Omental fat pad (tissue), 4 donors: ENCODE results near the gene DBNDD2. TPM values are rescaled to one million over a fixed set of nuclear protein-coding genes. Genes with fewer than 3 reads are reported as not detected.

ENCODE experiments used
- ATAC-seq: fragments of 150-250 bp; one replicate; pipeline ENCODE4 v1.9.1; 2016; ENCODE audit warnings: mild to moderate bottlenecking, moderate library complexity; ENCODE audit not compliant: low FRiP score
- DNase-seq: peaks from one replicate; pipeline ENCODE4 v3.0.0-alpha.2; 2019; ENCODE audit warnings: low spot score
- CTCF ChIP-seq, 3 donors: fragments of 450-650 bp; IDR thresholded peaks; one replicate each; pipeline ENCODE4 v1.5.1; 2016 to 2017; ENCODE audit warnings: antibody characterized with exemption in 3 of 3, mild to moderate bottlenecking in 3 of 3, moderate library complexity in 2 of 3
- total RNA-seq, 4 donors: library from RNA; depleted of rRNA; stranded (reverse); fragments of >200 nt; gene quantifications; one replicate each; pipeline ENCODE4 v1.1.0, GENCODE V29; 2016

DBNDD2 gene
- total RNA-seq, 4 donors from 2014 or later: 20.7 to 45.7 (median 27.9) TPM

GRCh38 chr20:45406260-45407066, 1.6 kb upstream of the DBNDD2 start:
- peak; percentile 84 for ATAC-seq
- no peak for DNase-seq

GRCh38 chr20:45407067-45407745, 883 bp upstream of the DBNDD2 start:
- no peak for DNase-seq
- peak; percentile 74 for ATAC-seq
- TF ChIP-seq CTCF (IDR thresholded peaks at IDR 0.05): no peak

More at GRCh38 chr20:45406260-45407066, 1.6 kb upstream of the DBNDD2 start:
- TF ChIP-seq CTCF (IDR thresholded peaks at IDR 0.05): no peak

DNA sequence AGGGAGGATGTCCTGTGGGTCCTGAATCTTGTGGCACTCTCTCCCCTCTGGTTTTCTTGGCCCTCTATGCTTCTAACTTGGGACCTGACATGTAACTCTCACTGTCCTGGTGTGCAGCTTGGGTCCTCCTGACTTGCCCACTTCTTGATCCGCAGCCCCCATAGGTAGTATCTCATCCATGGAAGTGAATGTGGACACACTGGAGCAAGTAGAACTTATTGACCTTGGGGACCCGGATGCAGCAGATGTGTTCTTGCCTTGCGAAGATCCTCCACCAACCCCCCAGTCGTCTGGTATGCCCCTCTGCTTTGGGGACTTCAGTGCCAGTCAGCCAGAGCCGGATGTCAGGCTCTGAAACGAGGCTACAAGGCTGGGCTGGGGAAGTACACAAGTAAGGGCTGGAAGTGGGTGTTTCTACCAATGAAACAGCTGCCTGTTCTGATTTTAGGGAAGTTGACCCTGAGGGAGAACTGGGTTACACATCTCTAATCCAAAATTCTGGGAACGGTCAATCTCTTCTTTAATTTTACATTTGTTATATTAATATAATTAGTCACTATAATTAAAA, 641 bp downstream of the DBNDD2 start:
- no peak for TF ChIP-seq CTCF (IDR thresholded peaks at IDR 0.05)

DNA sequence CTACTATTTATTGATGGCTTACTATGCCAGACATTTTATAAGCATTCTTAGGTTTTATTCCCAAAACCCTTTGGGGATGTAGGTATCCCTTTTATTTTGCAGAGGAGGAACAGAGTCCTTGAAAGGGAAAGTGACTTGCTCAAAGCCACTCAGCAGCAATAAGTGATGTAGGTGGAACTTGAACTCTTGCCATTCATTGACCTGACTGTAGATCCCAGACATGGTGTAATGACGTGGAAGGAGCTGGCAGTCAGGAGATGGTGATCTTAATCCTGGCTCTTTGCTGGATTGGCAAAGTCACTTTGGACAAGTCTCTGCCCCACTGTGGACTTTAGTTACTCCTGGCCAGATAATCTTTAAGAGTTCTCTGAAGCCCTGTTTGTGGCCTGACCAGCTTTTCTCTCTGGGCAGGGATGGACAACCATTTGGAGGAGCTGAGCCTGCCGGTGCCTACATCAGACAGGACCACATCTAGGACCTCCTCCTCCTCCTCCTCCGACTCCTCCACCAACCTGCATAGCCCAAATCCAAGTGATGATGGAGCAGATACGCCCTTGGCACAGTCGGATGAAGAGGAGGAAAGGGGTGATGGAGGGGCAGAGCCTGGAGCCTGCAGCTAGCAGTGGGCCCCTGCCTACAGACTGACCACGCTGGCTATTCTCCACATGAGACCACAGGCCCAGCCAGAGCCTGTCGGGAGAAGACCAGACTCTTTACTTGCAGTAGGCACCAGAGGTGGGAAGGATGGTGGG, 1.6 kb downstream of the DBNDD2 start:
- DNase-seq (no peak), ATAC-seq (no peak)
- TF ChIP-seq CTCF (IDR thresholded peaks at IDR 0.05): no peak

More for the DNA sequence above, 641 bp downstream of the DBNDD2 start:
- DNase-seq: no peak
- no peak for ATAC-seq

DNA sequence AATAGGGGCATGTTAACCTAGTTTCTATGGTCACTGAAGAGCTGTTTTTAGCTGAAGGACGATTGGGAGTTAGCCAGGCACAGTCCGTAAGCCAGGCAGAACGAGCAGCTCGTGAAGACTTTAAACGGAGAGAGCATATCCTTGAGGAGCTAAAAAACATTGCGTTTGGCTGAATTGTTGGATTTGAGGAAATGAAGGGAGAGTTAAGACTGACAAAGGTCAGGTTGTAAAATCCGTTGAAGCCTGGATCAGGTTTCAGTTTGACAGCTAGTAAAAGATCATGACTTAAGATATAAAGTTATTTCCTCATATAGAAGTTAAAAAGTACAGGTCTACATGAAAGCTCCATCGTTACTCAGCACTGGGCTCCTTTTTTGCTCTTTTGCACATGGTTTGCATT, 2.8 kb downstream of the DBNDD2 start:
- TF ChIP-seq CTCF (IDR thresholded peaks at IDR 0.05): no peak
- DNase-seq (no peak), ATAC-seq (no peak)

DNA sequence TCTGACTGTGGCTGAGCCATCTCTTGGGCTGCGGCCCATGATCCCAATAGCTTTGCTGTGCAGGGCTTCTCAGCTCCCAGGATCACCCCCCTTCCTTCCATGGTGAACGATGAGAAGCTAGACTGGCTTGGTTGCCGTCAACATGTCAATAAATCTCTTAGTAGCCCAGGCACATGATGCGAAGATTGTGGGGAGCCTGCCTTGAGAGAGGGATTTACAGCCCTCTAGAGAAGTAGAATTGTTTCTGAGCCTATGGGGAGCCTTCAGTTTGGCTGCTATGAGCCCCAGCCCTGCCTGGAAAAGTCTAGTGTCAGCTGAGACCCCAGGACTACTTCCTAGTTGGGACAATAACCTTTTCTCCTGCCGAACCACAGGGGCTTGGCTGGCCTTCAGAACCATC, 4.6 kb downstream of the DBNDD2 start:
- ATAC-seq (no peak), DNase-seq (no peak)
- no peak for TF ChIP-seq CTCF (IDR thresholded peaks at IDR 0.05)
